ENCODE data around the gene LAMTOR2.

The LAMTOR2 gene

GRCh38 chr1:156021954-156022353, 32.6 kb upstream of the LAMTOR2 start:
- Histone ChIP-seq H3K9me3 (ENCODE audit: insufficient read depth, low read depth, low read length) (no peaks in the 10 kb centered on the region), H3K27me3 (ENCODE audit: insufficient read depth, low read length, poor library complexity, severe bottlenecking) (no peaks in the 10 kb centered on the region), H2AFZ (ENCODE audit: low read length) (no peak overlapping the region), H3F3A (ENCODE audit: low read depth) (no peaks in the 10 kb centered on the region), H3K9ac (ENCODE audit: low read depth, low read length, poor library complexity, severe bottlenecking) (no peak overlapping the region), H3K79me2 (ENCODE audit: insufficient read depth, low read length) (peaks cover 32% of the 10 kb centered on the region), H3K9me2 (replicated peaks; ENCODE audit: low read depth, low read length) (no peaks in the 10 kb centered on the region), H3K36me3 (ENCODE audit: insufficient read depth, low read length) (peaks cover 4% of the 10 kb centered on the region; the same call in 1 of the 2 replicates), H3K4me3 (ENCODE audit: low read length, poor library complexity, severe bottlenecking) (no peak overlapping the region), H3K4me1 (ENCODE audit: insufficient read depth, low read length, poor library complexity, severe bottlenecking) (peaks cover 12% of the 10 kb centered on the region), H4K20me1 (ENCODE audit: insufficient read depth, low read length, poor library complexity, severe bottlenecking) (peaks cover 14% of the 10 kb centered on the region), H3K4me2 (ENCODE audit: low read depth, low read length, poor library complexity, severe bottlenecking) (no peak overlapping the region)
- no peak for TF ChIP-seq EZH2phosphoT487 (IDR thresholded peaks at IDR 0.05; ENCODE audit: borderline replicate concordance)
- TF ChIP-seq, protein P1, sequence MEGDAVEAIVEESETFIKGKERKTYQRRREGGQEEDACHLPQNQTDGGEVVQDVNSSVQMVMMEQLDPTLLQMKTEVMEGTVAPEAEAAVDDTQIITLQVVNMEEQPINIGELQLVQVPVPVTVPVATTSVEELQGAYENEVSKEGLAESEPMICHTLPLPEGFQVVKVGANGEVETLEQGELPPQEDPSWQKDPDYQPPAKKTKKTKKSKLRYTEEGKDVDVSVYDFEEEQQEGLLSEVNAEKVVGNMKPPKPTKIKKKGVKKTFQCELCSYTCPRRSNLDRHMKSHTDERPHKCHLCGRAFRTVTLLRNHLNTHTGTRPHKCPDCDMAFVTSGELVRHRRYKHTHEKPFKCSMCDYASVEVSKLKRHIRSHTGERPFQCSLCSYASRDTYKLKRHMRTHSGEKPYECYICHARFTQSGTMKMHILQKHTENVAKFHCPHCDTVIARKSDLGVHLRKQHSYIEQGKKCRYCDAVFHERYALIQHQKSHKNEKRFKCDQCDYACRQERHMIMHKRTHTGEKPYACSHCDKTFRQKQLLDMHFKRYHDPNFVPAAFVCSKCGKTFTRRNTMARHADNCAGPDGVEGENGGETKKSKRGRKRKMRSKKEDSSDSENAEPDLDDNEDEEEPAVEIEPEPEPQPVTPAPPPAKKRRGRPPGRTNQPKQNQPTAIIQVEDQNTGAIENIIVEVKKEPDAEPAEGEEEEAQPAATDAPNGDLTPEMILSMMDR (conservative IDR thresholded peaks at IDR 0.05; ENCODE audit: low read length), result no peak

- no peak overlapping the region for H3K4me3 ChIP-seq (ENCODE audit: low read length, poor library complexity, severe bottlenecking)
- no peaks in the 10 kb centered on the region for H3K36me3 ChIP-seq (ENCODE audit: insufficient read depth, low read length)
- no peak overlapping the region for H3K4me2 ChIP-seq (ENCODE audit: low read depth, low read length, poor library complexity, severe bottlenecking)
- no peak overlapping the region for H3K9ac ChIP-seq (ENCODE audit: low read depth, low read length, poor library complexity, severe bottlenecking)
- H3F3A ChIP-seq (ENCODE audit: low read depth), result no peaks in the 10 kb centered on the region
- no peaks in the 10 kb centered on the region for H3K9me3 ChIP-seq (ENCODE audit: insufficient read depth, low read depth, low read length)
- TF ChIP-seq, protein P1 (conservative IDR thresholded peaks at IDR 0.05; ENCODE audit: low read length), result no peak
- TF ChIP-seq EZH2phosphoT487 (IDR thresholded peaks at IDR 0.05; ENCODE audit: borderline replicate concordance), result no peak
- no peaks in the 10 kb centered on the region for H3K9me2 ChIP-seq (replicated peaks; ENCODE audit: low read depth, low read length)
- no peaks in the 10 kb centered on the region for H3K27me3 ChIP-seq (ENCODE audit: insufficient read depth, low read length, poor library complexity, severe bottlenecking)
- H3K79me2 ChIP-seq (ENCODE audit: insufficient read depth, low read length), result peaks cover 8% of the 10 kb centered on the region
- H4K20me1 ChIP-seq (ENCODE audit: insufficient read depth, low read length, poor library complexity, severe bottlenecking), result peaks cover 4% of the 10 kb centered on the region
- peaks cover 3% of the 10 kb centered on the region for H3K4me1 ChIP-seq (ENCODE audit: insufficient read depth, low read length, poor library complexity, severe bottlenecking)
- H2AFZ ChIP-seq (ENCODE audit: low read length), result no peak overlapping the region
Measured at GRCh38 chr1:156024801-156025200, 29.8 kb upstream of the LAMTOR2 start.

DNA sequence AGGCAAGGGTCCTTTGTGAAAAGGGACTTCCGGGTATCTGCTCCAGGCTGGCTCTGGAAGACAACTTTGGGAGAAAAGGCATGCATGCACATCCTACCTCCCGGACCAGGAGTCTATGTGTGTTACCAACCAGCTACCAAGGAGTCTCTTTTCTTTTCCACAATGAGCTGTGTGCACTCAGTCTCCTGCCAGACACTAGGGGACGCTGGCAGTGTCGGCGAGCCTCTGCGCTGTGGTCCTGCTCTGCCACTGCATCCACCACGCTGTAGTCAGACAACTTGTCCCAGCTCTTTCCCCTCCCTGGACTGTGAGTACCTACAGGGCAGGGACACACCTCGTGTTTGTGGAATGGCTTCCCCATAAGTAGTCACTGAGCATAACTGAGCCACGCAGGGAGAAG, 28.7 kb upstream of the LAMTOR2 start:
- TF ChIP-seq EZH2phosphoT487 (IDR thresholded peaks at IDR 0.05; ENCODE audit: borderline replicate concordance), result no peak
- TF ChIP-seq, protein P1 (conservative IDR thresholded peaks at IDR 0.05; ENCODE audit: low read length), result peak; percentile 79
- Histone ChIP-seq H3K9ac (ENCODE audit: low read depth, low read length, poor library complexity, severe bottlenecking) (no peak overlapping the region), H3K4me2 (ENCODE audit: low read depth, low read length, poor library complexity, severe bottlenecking) (no peak overlapping the region), H4K20me1 (ENCODE audit: insufficient read depth, low read length, poor library complexity, severe bottlenecking) (no peaks in the 10 kb centered on the region), H2AFZ (ENCODE audit: low read length) (peak overlapping the region; percentile 60; the same call in 1 of the 2 replicates), H3F3A (ENCODE audit: low read depth) (no peaks in the 10 kb centered on the region), H3K9me2 (replicated peaks; ENCODE audit: low read depth, low read length) (no peaks in the 10 kb centered on the region), H3K79me2 (ENCODE audit: insufficient read depth, low read length) (no peaks in the 10 kb centered on the region), H3K27me3 (ENCODE audit: insufficient read depth, low read length, poor library complexity, severe bottlenecking) (no peaks in the 10 kb centered on the region), H3K4me3 (ENCODE audit: low read length, poor library complexity, severe bottlenecking) (no peak overlapping the region), H3K9me3 (ENCODE audit: insufficient read depth, low read depth, low read length) (no peaks in the 10 kb centered on the region), H3K36me3 (ENCODE audit: insufficient read depth, low read length) (no peaks in the 10 kb centered on the region), H3K4me1 (ENCODE audit: insufficient read depth, low read length, poor library complexity, severe bottlenecking) (no peaks in the 10 kb centered on the region)

Data from Loucy (cell line).